OCI-M1 (cell line): Measurements from ENCODE around the gene NRXN3.

Source experiments
- DNase-seq: peaks from one replicate; lab custom pipeline; 2025; lab: John Stamatoyannopoulos, UW

The NRXN3 gene

GRCh38 chr14:79136071-79137044 is 966.2 kb downstream of the NRXN3 start:
- DNase-seq: no peak

DNA sequence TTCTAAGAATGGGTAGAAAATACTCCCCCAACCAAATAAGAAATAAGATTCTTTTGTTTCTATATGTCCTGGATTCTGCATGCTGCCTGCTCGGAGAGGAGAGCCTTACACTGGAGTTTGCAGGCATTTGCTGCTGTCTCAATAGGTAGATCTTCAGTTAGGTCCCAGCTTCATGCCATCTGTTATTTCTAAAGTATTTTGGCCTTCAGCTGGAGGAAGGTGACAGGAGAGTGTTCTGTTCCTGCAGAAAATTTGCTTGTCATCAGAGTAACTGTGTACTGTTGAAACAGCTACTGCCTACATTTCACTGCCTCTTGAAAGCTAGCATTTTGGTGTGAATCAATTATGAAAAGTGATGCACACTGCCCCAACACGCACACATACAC is 966.9 kb downstream of the NRXN3 start:
- no peak for DNase-seq

DNA sequence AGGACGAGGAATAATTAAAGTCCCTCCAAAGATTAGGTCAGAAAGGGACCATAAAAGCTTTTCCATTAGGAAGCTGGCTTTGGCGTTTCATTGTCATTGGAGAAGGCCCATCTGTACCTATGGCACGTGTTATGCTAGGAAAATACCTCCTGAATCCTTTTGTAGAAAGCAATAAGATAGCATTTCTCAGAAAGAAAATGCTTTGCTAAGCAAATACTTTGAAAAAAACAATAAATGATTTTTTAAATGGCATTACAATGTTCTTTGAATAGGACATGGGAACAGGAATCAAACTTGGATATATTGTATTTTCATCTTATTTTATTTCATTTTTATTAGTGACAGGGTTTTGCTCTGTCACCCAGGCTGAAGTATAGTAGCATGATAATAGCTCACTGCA is 967.7 kb downstream of the NRXN3 start:
- DNase-seq: no peak

- DNase-seq: no peak
Measured at GRCh38 chr14:79144896-79145295, 974.7 kb downstream of the NRXN3 start.

DNA sequence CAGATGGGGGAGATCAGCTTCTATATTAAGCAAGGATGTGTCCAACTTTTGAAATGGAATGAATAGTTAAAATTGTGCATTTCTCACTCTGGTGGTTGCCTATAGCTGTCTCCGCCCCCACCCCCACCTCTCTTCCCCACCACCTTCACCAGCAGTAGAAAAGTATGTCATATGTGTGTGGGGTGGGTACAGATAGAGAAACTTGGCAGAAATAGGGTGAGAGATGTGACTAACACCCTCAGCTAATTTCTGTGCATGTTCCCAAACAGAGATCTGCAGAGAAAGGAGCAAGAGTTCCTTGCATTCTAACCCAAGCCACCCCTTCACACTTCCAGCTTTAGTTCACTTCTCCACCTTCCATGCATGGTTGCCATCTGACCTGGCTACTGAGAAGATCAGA is 980.1 kb downstream of the NRXN3 start:
- no peak for DNase-seq

GRCh38 chr14:79157369-79157768 is 987.2 kb downstream of the NRXN3 start:
- no peak for DNase-seq

DNA sequence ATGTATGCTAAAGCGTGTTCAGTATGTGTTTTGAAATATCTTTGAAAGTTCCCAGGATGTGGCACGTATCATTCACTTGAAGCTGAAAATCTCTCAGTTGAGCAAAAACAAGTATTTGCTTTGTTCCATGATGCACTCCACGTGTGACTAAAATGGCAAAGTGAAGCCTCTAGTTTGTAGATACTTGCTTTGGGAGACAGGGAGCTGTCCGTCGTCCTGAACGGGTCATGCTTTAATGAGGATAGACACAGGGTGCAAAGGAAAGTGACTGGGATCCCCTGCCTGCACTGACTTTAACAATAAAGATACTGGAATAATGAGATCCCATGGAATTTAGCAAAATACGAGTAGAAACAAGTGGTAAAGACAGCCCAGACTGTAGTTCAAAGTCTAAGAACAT is 991.4 kb downstream of the NRXN3 start:
- no peak for DNase-seq

GRCh38 chr14:79162833-79163232 is 992.7 kb downstream of the NRXN3 start:
- DNase-seq: no peak

GRCh38 chr14:79165471-79166090 is 995.4 kb downstream of the NRXN3 start:
- DNase-seq: no peak

DNA sequence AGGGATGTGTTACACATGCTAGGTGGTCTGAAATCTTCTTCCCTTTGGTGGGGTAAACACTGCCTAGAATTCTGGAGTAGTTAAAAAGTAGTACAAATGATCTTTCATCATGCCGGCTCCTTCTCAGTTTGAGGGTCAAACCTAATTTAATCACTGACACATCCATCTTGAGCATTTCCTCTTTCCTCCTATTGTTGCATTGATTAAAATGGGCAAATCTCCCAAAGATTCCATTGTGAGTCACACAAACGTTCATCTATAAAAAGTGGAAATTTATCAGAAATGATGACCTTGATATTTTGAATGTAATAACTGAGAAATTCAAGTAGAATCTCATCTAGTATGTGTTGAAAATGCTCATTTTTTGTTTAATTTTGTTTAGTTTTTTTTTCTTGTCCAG is 996.0 kb downstream of the NRXN3 start:
- DNase-seq: no peak

GRCh38 chr14:79167957-79168356 is 997.8 kb downstream of the NRXN3 start:
- DNase-seq: no peak

DNA sequence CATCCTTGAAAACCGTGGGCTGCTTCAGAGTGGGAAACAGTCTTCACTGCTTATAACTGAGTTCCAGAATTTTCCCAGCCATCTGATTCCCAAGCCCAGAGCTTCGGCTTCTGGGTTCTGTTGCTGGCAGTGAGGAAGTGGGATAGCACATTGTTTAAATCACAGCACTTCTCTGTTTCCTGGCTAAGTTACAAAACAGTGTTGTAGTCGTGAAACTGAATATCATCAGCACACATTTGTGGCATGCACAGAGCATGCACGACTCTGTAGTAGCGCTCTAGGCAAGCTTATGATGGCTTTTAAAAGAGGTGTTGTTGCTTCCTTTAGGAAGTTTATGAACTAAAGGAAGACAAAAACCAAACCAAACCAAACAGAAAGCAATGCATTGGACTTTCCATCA is 1005.5 kb downstream of the NRXN3 start:
- DNase-seq: no peak

- no peak for DNase-seq
Measured at GRCh38 chr14:79177106-79177505, 1006.9 kb downstream of the NRXN3 start.

DNA sequence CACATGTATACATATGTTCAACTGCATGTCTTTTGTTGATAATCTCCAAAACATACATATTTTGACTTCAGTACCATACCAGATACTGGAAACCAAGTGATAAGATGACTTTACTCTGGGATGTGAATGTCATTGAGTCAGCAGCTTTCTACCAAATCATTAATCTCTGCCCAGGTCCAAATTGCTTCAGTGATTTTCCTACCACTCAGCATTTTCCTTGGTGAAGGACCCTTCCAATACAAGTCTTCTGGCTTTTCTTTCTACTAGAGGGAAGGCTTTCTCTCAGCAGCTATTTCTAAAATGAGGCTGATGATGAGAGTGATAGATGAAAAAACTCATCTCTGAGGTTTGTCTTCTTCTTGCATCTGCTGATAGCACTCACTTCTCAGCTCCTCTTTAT is 1008.5 kb downstream of the NRXN3 start:
- no peak for DNase-seq

DNA sequence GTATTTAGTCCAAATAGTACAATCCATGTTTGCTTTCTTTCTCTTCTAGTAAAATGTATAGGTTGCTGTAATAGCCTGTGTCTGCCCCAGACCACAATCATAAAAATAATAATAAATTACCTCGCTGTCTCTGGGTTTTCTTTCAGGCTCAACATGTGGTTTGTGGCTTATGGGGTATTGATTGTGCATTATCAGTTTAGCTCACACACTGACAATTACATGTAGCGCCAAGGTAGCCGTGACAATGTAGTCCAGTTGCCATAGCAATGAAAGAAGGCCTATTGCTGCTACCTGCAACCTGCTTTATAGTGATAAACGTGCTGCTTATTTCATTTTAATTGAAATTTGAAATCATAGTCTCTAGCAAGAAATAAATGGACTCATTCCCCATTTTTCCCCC is 1009.8 kb downstream of the NRXN3 start:
- DNase-seq: no peak

DNA sequence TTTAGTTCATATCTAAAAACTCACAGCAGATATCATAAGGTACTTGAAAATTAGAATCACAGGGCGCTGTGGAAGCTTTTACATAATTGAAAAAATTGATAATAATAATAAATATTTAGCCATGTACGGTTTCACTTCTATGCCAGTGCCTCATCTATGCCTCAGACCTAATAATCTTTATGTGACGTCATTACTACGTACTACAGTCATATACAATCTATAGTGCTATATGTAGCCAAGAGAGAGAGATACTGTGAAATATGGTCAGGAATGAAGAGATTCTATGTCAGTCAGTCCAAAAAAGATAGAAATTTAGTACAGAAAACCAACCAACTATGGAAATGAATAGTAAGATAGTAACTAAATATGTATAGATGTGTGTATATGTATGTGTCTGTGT is 1010.5 kb downstream of the NRXN3 start:
- DNase-seq: no peak

- no peak for DNase-seq
Measured at GRCh38 chr14:79186523-79186922, 1016.4 kb downstream of the NRXN3 start.

DNA sequence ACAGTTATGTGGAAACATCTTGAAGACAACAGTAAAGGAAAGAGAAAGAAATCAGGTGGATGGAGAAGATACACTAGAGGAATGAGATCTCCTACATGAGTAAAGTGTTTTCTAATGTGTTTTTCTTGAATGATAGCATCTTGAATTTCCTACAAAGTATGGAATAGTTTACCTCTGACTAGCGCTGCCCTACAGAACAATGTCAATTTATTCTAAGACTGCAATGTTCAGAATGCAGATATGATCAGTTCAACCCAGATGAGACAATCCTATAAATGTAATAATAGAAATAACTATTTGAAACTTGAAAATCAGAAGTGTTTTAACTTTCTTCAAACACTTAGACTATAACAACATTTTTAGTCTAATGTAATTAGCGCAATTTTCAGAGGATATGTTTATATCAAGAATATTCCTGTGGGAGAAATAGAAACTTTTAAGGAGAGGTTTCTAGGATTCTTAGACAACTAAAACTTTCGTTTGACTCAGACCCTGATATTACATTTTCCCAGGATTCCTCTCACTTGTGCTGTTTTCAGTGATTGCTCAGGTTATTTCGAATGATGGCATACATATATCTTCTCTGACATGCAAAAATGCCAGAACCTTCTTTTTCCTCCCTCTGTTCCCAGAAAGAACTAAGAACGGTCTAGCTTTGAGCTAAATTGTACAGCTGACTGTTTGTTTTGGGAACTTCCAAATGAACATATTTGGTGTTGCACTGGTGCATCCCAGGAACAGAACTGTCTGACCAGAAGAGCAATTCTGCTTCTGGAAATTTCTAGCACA is 1023.7 kb downstream of the NRXN3 start:
- no peak for DNase-seq

GRCh38 chr14:79196216-79196615 is 1026.0 kb downstream of the NRXN3 start:
- DNase-seq: no peak

DNA sequence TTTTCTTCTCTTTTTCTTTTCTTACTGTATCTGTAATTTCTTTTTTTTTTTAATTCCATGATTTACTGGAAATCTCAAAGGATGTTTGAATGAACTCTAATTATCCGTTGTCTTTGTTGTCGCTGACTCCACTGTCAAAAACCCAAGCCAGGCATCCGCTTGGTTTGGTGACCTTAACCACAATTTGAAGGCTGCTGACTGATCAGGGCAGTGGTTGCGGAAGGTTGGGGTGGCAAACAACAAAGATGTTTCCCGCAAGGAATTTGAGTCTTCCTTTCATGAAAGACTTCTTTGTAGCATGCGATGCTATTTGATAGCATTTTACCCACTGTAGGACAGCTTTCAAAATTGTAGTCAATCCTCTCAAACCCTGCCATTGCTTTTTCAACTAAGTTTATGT is 1027.3 kb downstream of the NRXN3 start:
- DNase-seq: no peak

- DNase-seq: no peak
Measured at GRCh38 chr14:79199217-79199616, 1029.0 kb downstream of the NRXN3 start.

DNA sequence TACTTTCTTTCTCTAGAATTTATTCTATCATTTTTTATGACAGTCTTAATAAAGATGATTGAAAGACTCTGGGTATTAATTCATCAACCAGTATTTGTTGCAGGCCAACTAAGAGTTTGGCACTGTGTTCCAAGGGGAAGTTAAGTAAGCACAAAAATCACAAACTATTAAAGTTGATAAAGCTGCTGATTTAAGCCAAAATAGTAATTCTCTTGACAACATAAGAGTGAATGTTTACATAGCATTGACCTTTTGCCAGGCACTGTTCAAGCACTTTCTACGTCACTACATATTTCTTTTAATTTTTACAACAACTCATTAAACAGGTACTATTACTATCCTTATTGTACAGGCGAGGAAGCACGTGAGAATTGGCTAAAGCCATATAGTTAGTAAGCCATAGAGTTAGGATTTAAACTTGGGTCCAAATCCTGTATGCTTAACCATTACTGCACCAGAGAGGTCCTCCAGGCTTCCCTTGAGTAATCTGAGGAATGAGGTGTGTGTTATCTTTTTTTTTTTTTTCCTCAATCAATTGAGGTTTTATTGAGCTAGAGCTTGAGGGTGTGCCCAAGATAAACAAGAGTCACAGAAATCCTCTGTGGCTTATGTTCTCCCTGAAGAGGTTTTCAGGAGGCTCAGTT is 1031.5 kb downstream of the NRXN3 start:
- DNase-seq: no peak
